Epidermal melanocyte (primary cell): Measurements from ENCODE around the gene GGTA1.
A peak's percentile ranks its signal among the peaks of the same experiment; 100 is the strongest.
"Not testable (repeated sequence)": the region's sequence is repeated elsewhere in the genome, so short reads cannot be mapped to it uniquely, and the experiment has no call there.

Experiments used
- DNase-seq: peaks from one replicate; pipeline ENCODE4 v3.0.0; 2011; ENCODE audit warnings: low spot score; ENCODE audit not compliant: insufficient read length

The GGTA1 gene

GRCh38 chr9:121499427-121500164 is at the start of gene GGTA1:
Gene GGTA1 (minus strand): TSS chr9:121499844. CDS start chr9:121467922, 31,922 bp downstream.
- DNase-seq, result peak; percentile 53

GRCh38 chr9:121548666-121549065 is 49.0 kb upstream of the GGTA1 start:
- no peak for DNase-seq

GRCh38 chr9:121545875-121546423 is 46.3 kb upstream of the GGTA1 start:
- peak; percentile 90 for DNase-seq

- DNase-seq, result no peak
Observed at GRCh38 chr9:121545150-121545874, 45.7 kb upstream of the GGTA1 start.

GRCh38 chr9:121542025-121542424 is 42.4 kb upstream of the GGTA1 start:
- DNase-seq, result no peak

- DNase-seq, result no peak
Observed at GRCh38 chr9:121541256-121541655, 41.6 kb upstream of the GGTA1 start.

- no peak for DNase-seq
Observed at GRCh38 chr9:121538221-121538620, 38.6 kb upstream of the GGTA1 start.

- no peak for DNase-seq
Observed at GRCh38 chr9:121537283-121537682, 37.6 kb upstream of the GGTA1 start.

GRCh38 chr9:121532881-121533280 is 33.2 kb upstream of the GGTA1 start:
- no peak for DNase-seq

GRCh38 chr9:121529237-121529987 is 29.8 kb upstream of the GGTA1 start:
- DNase-seq, result peak; percentile 70

GRCh38 chr9:121528642-121529041 is 29.0 kb upstream of the GGTA1 start:
- no peak for DNase-seq

- no peak for DNase-seq
Observed at GRCh38 chr9:121527371-121527770, 27.7 kb upstream of the GGTA1 start.

- not testable (repeated sequence) for DNase-seq
Observed at GRCh38 chr9:121519688-121520087, 20.0 kb upstream of the GGTA1 start.

- no peak for DNase-seq
Observed at GRCh38 chr9:121518634-121519033, 19.0 kb upstream of the GGTA1 start.

- not testable (repeated sequence) for DNase-seq
Observed at GRCh38 chr9:121513166-121513565, 13.5 kb upstream of the GGTA1 start.

- no peak for DNase-seq
Observed at GRCh38 chr9:121510766-121511550, 11.3 kb upstream of the GGTA1 start.

GRCh38 chr9:121509180-121509579 is 9.5 kb upstream of the GGTA1 start:
- DNase-seq, result no peak

GRCh38 chr9:121508415-121508814 is 8.8 kb upstream of the GGTA1 start:
- no peak for DNase-seq

- DNase-seq, result no peak
Observed at GRCh38 chr9:121505903-121506735, 6.5 kb upstream of the GGTA1 start.

GRCh38 chr9:121503444-121503843 is 3.8 kb upstream of the GGTA1 start:
- no peak for DNase-seq
